ENCODE results near the gene ARHGAP4. TPM values are rescaled to one million over a fixed set of nuclear protein-coding genes. Genes with fewer than 3 reads are reported as not detected.

ARHGAP4 gene
- total RNA-seq, result 100 to 1,000 TPM; 327 to 330 TPM
- polyA plus RNA-seq, result 100 to 1,000 TPM in 1 of 2 donors, 10 to 100 TPM in 1; 65.4 to 117 TPM

GRCh38 chrX:153925739-153926551 lies at the start of gene ARHGAP4:
TSS of gene ARHGAP4 (minus strand) at chrX:153926264. CDS start at chrX:153926202, 62 bp downstream.
- Mint-ChIP-seq H3K27me3 (no peaks in the 10 kb centered on the region), H3K27ac (peak within 1 kb of the TSS; percentile 98 to 99 (median 99)), H3K4me3 (peak within 1 kb of the TSS; percentile 89 to 96 (median 95)), H3K9me3 (no peaks in the 10 kb centered on the region), H3K36me3 (peaks cover 0 to 29% of the 10 kb centered on the region in 2 donors), H3K4me1 (peaks cover 9 to 73% (median 52%) of the 10 kb centered on the region in 4 donors)
- Histone ChIP-seq H3K36me3 (ENCODE audit: insufficient read depth, low read length) (peaks cover under 1% of the 10 kb centered on the region), H3K27me3 (ENCODE audit: insufficient read depth, low read length) (no peaks in the 10 kb centered on the region), H3K9me3 (ENCODE audit: control insufficient read depth in 1 of 2, low read length in 2 of 2) (no peaks in the 10 kb centered on the region), H3K4me3 (ENCODE audit: low read length in 2 of 2) (peak within 1 kb of the TSS; percentile 72 to 91), H3K4me1 (ENCODE audit: insufficient read depth, low read length) (peaks cover 40% of the 10 kb centered on the region), H3K27ac (ENCODE audit: low read depth, low read length) (peak within 1 kb of the TSS; percentile 98)
- intact Hi-C loops (cut with micrococcal nuclease), result loop anchor here (1.0 to 2.0 kb wide), 3 partner anchors 8 to 45 kb away; partner anchors contain the start of gene HCFC1
- DNase-seq, result peak; percentile 32 to 57 (median 45)
- ChIA-PET CTCF (ENCODE audit: partially characterized antibody) (interaction anchor here (0.9 to 14.9 kb wide), 13 partner anchors 8 to 163 kb away, joined by 3 to 290 read pairs (median 5); partner anchors contain the start of genes IDH3G, NAA10, RENBP and SSR4), POLR2A (ENCODE audit: partially characterized antibody) (interaction anchor here (0.5 to 20.6 kb wide), 32 partner anchors 9 to 985 kb away, joined by 3 to 447 read pairs (median 4); partner anchors contain the start of genes ATP6AP1, AVPR2, HCFC1 and IDH3G)

GRCh38 chrX:153974726-153975286 lies 48.7 kb upstream of the ARHGAP4 start:
- ChIA-PET POLR2A (ENCODE audit: partially characterized antibody) (interaction anchor here (1.1 to 10.3 kb wide), 4 partner anchors 11 to 50 kb away, joined by 5 to 176 read pairs (median 64); partner anchors contain the start of genes ARHGAP4 and IRAK1), CTCF (ENCODE audit: partially characterized antibody) (no interaction called here)
- peak overlapping the region; percentile 36 to 87 (median 68) for H3K4me3 Mint-ChIP-seq
- H3K9me3 ChIP-seq (ENCODE audit: control insufficient read depth in 1 of 2, low read length in 2 of 2), result no peaks in the 10 kb centered on the region
- H3K27ac Mint-ChIP-seq, result peak overlapping the region; percentile 48 to 97 (median 89)
- H3K4me3 ChIP-seq (ENCODE audit: low read length in 2 of 2), result peak overlapping the region in 1 of 2 donors; percentile 16
- peaks cover 19% of the 10 kb centered on the region for H3K4me1 ChIP-seq (ENCODE audit: insufficient read depth, low read length)
- intact Hi-C loops (cut with micrococcal nuclease), result loop anchor here (5.0 to 10.0 kb wide), 2 partner anchors 37 to 400 kb away; partner anchors contain the start of genes EMD and FLNA
- no peaks in the 10 kb centered on the region for H3K27me3 ChIP-seq (ENCODE audit: insufficient read depth, low read length)
- peak overlapping the region; percentile 99 for H3K27ac ChIP-seq (ENCODE audit: low read depth, low read length)
- DNase-seq, result no peak
- peaks cover 11 to 32% (median 23%) of the 10 kb centered on the region in 4 donors for H3K4me1 Mint-ChIP-seq
- peaks cover 0 to 3% (median 0%) of the 10 kb centered on the region in 8 donors for H3K9me3 Mint-ChIP-seq
- no peaks in the 10 kb centered on the region for H3K36me3 ChIP-seq (ENCODE audit: insufficient read depth, low read length)
- H3K36me3 Mint-ChIP-seq, result peaks cover 0 to 8% of the 10 kb centered on the region in 2 donors
- H3K27me3 Mint-ChIP-seq, result peaks cover 0 to 1% of the 10 kb centered on the region in 2 donors

- CTCF ChIA-PET (ENCODE audit: partially characterized antibody), result interaction anchor here (0.9 to 1.0 kb wide), 2 partner anchors 46 to 77 kb away, joined by 3 read pairs; no protein-coding TSS in a partner anchor
- no peaks in the 10 kb centered on the region for H3K9me3 ChIP-seq (ENCODE audit: control insufficient read depth in 1 of 2, low read length in 2 of 2)
- Mint-ChIP-seq H3K4me1 (peaks cover 11 to 32% (median 25%) of the 10 kb centered on the region in 4 donors), H3K27ac (peak overlapping the region; percentile 72 to 97 (median 93)), H3K9me3 (peaks cover 0 to 3% (median 0%) of the 10 kb centered on the region in 8 donors), H3K36me3 (peaks cover 0 to 11% of the 10 kb centered on the region in 2 donors), H3K27me3 (peaks cover 0 to 1% of the 10 kb centered on the region in 2 donors), H3K4me3 (peak overlapping the region; percentile 61 to 92 (median 83))
- H3K27me3 ChIP-seq (ENCODE audit: insufficient read depth, low read length), result no peaks in the 10 kb centered on the region
- POLR2A ChIA-PET (ENCODE audit: partially characterized antibody), result interaction anchor here (1.1 to 10.3 kb wide), 7 partner anchors 6 to 424 kb away, joined by 3 to 176 read pairs (median 61); partner anchors contain the start of genes ARHGAP4, IRAK1 and RPL10
- intact Hi-C loops (cut with micrococcal nuclease), result loop anchor here (5.0 to 10.0 kb wide), 2 partner anchors 38 to 401 kb away; partner anchors contain the start of genes EMD and FLNA
- peaks cover 19% of the 10 kb centered on the region for H3K4me1 ChIP-seq (ENCODE audit: insufficient read depth, low read length)
- no peaks in the 10 kb centered on the region for H3K36me3 ChIP-seq (ENCODE audit: insufficient read depth, low read length)
- DNase-seq, result no peak
- peak overlapping the region; percentile 99 for H3K27ac ChIP-seq (ENCODE audit: low read depth, low read length)
- H3K4me3 ChIP-seq (ENCODE audit: low read length in 2 of 2), result peak overlapping the region in 1 of 2 donors; percentile 16
Measured at GRCh38 chrX:153974003-153974725, 48.1 kb upstream of the ARHGAP4 start.

GRCh38 chrX:153973127-153974002 lies 47.3 kb upstream of the ARHGAP4 start:
- H3K36me3 Mint-ChIP-seq, result peaks cover 0 to 11% of the 10 kb centered on the region in 2 donors
- DNase-seq, result no peak
- H3K9me3 Mint-ChIP-seq, result peaks cover 0 to 3% (median 0%) of the 10 kb centered on the region in 8 donors
- ChIA-PET CTCF (ENCODE audit: partially characterized antibody) (interaction anchor here (0.9 to 1.0 kb wide), 2 partner anchors 47 to 78 kb away, joined by 3 read pairs; no protein-coding TSS in a partner anchor), POLR2A (ENCODE audit: partially characterized antibody) (interaction anchor here (0.8 to 10.3 kb wide), 8 partner anchors 7 to 425 kb away, joined by 3 to 176 read pairs (median 44); partner anchors contain the start of genes ARHGAP4, IRAK1 and RPL10)
- Histone ChIP-seq H3K4me3 (ENCODE audit: low read length in 2 of 2) (peak overlapping the region; percentile 43 to 66), H3K36me3 (ENCODE audit: insufficient read depth, low read length) (no peaks in the 10 kb centered on the region), H3K4me1 (ENCODE audit: insufficient read depth, low read length) (peaks cover 26% of the 10 kb centered on the region), H3K27ac (ENCODE audit: low read depth, low read length) (peak overlapping the region; percentile 99), H3K9me3 (ENCODE audit: control insufficient read depth in 1 of 2, low read length in 2 of 2) (no peaks in the 10 kb centered on the region), H3K27me3 (ENCODE audit: insufficient read depth, low read length) (no peaks in the 10 kb centered on the region)
- peaks cover 0 to 1% of the 10 kb centered on the region in 2 donors for H3K27me3 Mint-ChIP-seq
- peaks cover 11 to 37% (median 27%) of the 10 kb centered on the region in 4 donors for H3K4me1 Mint-ChIP-seq
- peak overlapping the region; percentile 83 to 92 (median 86) for H3K4me3 Mint-ChIP-seq
- intact Hi-C loops (cut with micrococcal nuclease), result loop anchor here (2.0 to 10.0 kb wide), 3 partner anchors 39 to 401 kb away; partner anchors contain the start of genes EMD and FLNA
- peak overlapping the region; percentile 91 to 97 (median 93) for H3K27ac Mint-ChIP-seq

GRCh38 chrX:153972368-153973126 lies 46.5 kb upstream of the ARHGAP4 start, which contains the start of gene TMEM187:
TSS of gene TMEM187 (plus strand) at chrX:153972754. CDS start at chrX:153982063, 9,309 bp downstream.
- peak within 1 kb of the TSS; percentile 99 for H3K27ac ChIP-seq (ENCODE audit: low read depth, low read length)
- POLR2A ChIA-PET (ENCODE audit: partially characterized antibody), result interaction anchor here (0.8 to 10.3 kb wide), 14 partner anchors 8 to 439 kb away, joined by 3 to 176 read pairs (median 10); partner anchors contain the start of genes ARHGAP4, EMD, IDH3G and IRAK1
- no peaks in the 10 kb centered on the region for H3K36me3 ChIP-seq (ENCODE audit: insufficient read depth, low read length)
- DNase-seq, result peak; percentile 91 to 94 (median 93)
- peak within 1 kb of the TSS; percentile 66 to 90 for H3K4me3 ChIP-seq (ENCODE audit: low read length in 2 of 2)
- Mint-ChIP-seq H3K4me1 (peaks cover 16 to 45% (median 34%) of the 10 kb centered on the region in 4 donors), H3K27me3 (peaks cover 0 to 1% of the 10 kb centered on the region in 2 donors), H3K9me3 (peaks cover 0 to 3% (median 0%) of the 10 kb centered on the region in 8 donors), H3K36me3 (peaks cover 3 to 14% of the 10 kb centered on the region in 2 donors), H3K4me3 (peak within 1 kb of the TSS; percentile 100), H3K27ac (peak within 1 kb of the TSS; percentile 97 to 100 (median 100))
- intact Hi-C loops (cut with micrococcal nuclease), result loop anchor here (1.0 to 10.0 kb wide), 4 partner anchors 9 to 402 kb away; partner anchors contain the start of genes EMD and FLNA
- CTCF ChIA-PET (ENCODE audit: partially characterized antibody), result no interaction called here
- peaks cover 32% of the 10 kb centered on the region for H3K4me1 ChIP-seq (ENCODE audit: insufficient read depth, low read length)
- no peaks in the 10 kb centered on the region for H3K9me3 ChIP-seq (ENCODE audit: control insufficient read depth in 1 of 2, low read length in 2 of 2)
- H3K27me3 ChIP-seq (ENCODE audit: insufficient read depth, low read length), result no peaks in the 10 kb centered on the region

Data from CD4-positive, alpha-beta memory T cell (primary cell).